Keratinocyte (primary cell): Measurements from ENCODE around the gene SLC39A11.

Experiments
- CTCF ChIP-seq, 3 experiments: IDR thresholded peaks in 1 of 3; conservative IDR thresholded peaks in 1 of 3; optimal IDR thresholded peaks in 1 of 3; 2 replicates in 2 of 3; 3 replicates in 1 of 3; pipeline versions ENCODE3 to v1.5.1; 2011; ENCODE audit warnings: low read length in 3 of 3, mild to moderate bottlenecking in 3 of 3, moderate library complexity in 2 of 3, control low read depth in 1 of 3, inconsistent platforms in 1 of 3; ENCODE audit not compliant: insufficient read depth in 2 of 3; ENCODE audit errors: extremely low read depth in 1 of 3
- EZH2 ChIP-seq: IDR thresholded peaks from one replicate; pipeline ENCODE4 v1.6.1; 2012; ENCODE audit warnings: inconsistent platforms, mild to moderate bottlenecking, low read length, moderate library complexity

DNA sequence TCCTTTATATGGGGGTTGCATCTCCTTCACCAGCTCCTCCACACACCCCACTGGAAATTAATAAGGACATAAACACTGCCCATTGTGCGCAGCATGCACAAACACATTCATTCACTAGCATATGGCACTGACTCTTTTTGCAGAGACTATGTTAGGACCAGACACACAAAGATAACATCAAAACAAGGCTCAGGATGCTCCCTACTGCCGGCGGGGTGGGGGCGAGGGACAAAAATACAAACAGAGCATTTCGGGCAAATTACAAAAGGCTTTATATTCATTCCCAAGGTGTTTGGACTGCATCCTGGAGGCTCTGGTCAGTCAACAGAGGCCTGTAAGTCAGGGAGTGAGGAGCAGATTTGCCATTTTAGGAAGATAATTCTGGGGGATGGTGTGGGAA, 299.7 kb downstream of the SLC39A11 start:
- TF ChIP-seq CTCF (optimal IDR thresholded peaks at IDR 0.05 in 1 of 3, IDR thresholded peaks at IDR 0.05 in 1 of 3, conservative IDR thresholded peaks at IDR 0.05 in 1 of 3; ENCODE audit: extremely low read depth in 1 of 3, insufficient read depth in 2 of 3, low read length in 3 of 3) (no peak), EZH2 (no peak)
